H1 (cell line): ENCODE data around the gene ATG16L1. TPM values are rescaled to one million over a fixed set of nuclear protein-coding genes. Genes with fewer than 3 reads are reported as not detected.
A peak's percentile ranks its signal among the peaks of the same experiment; 100 is the strongest.

ENCODE experiments used
- CTCF ChIA-PET: fragments of 300-600 bp; sonication (Branson Sonifier 250); formaldehyde crosslinking; loops from one replicate; lab custom pipeline; 2021; ENCODE audit not compliant: partially characterized antibody; lab: Charles Lee
- POLR2A ChIA-PET: fragments of 300-600 bp; sonication (Branson Sonifier 250); formaldehyde crosslinking; loops from one replicate; lab custom pipeline; 2021; ENCODE audit warnings: inconsistent platforms; ENCODE audit not compliant: partially characterized antibody; lab: Charles Lee
- DNase-seq, 2 experiments: peaks; one replicate each; pipeline versions ENCODE4 v3.0.0 to v3.0.0-alpha.2; 2010 to 2022; ENCODE audit warnings: low spot score in 2 of 2, low read depth in 1 of 2, mixed read lengths in 1 of 2
- FAIRE-seq: peaks from 2 replicates; lab custom pipeline; 2011; peaks lifted over from hg19 to GRCh38; lab: Jason Lieb, UNC
- H2AFZ ChIP-seq: 2 replicates; pipeline ENCODE4 v1.8.1; 2012; ENCODE audit warnings: low read length, inconsistent platforms
- H2AK5ac ChIP-seq: 2 replicates; pipeline ENCODE4 v1.6.1; 2013; ENCODE audit warnings: low read depth, low read length
- H2BK120ac ChIP-seq: replicated peaks from 2 replicates; pipeline ENCODE3; 2013; ENCODE audit warnings: low read depth, low read length, inconsistent platforms
- H2BK12ac ChIP-seq: 2 replicates; pipeline ENCODE4 v1.6.1; 2013; ENCODE audit warnings: low read depth, low read length
- H2BK15ac ChIP-seq: 2 replicates; pipeline ENCODE4 v1.6.1; 2013; ENCODE audit warnings: low read length
- H2BK20ac ChIP-seq: 2 replicates; pipeline ENCODE4 v1.6.1; 2013; ENCODE audit warnings: low read length
- H2BK5ac ChIP-seq: 2 replicates; pipeline ENCODE4 v1.6.1; 2013; ENCODE audit warnings: low read depth, low read length
- H3K14ac ChIP-seq: 2 replicates; pipeline ENCODE4 v1.6.1; 2013; ENCODE audit warnings: inconsistent platforms; ENCODE audit not compliant: insufficient read length
- H3K18ac ChIP-seq: 2 replicates; pipeline ENCODE4 v1.6.1; 2013; ENCODE audit warnings: low read length; ENCODE audit errors: extremely low read depth
- H3K23ac ChIP-seq: 2 replicates; pipeline ENCODE4 v1.6.1; 2013; ENCODE audit warnings: inconsistent platforms; ENCODE audit not compliant: insufficient read length
- H3K23me2 ChIP-seq: 2 replicates; pipeline ENCODE4 v1.6.1; 2013; ENCODE audit warnings: low read depth, low read length
- H3K27ac ChIP-seq: 2 replicates; pipeline ENCODE4 v1.6.1; 2011; ENCODE audit warnings: low read depth, low read length, inconsistent platforms
- H3K27me3 ChIP-seq, 4 experiments: replicated peaks in 1 of 4; 1 replicate in 1 of 4; 2 replicates in 3 of 4; pipeline versions ENCODE4 v1.6.1 to v1.8.1; 2011 to 2013; ENCODE audit warnings: low read length in 3 of 4, mild to moderate bottlenecking in 3 of 4, inconsistent platforms in 2 of 4, mixed read lengths in 2 of 4, moderate library complexity in 1 of 4; ENCODE audit not compliant: control insufficient read depth in 3 of 4, insufficient read depth in 3 of 4; ENCODE audit errors: extremely low read depth in 1 of 4
- H3K36me3 ChIP-seq, 4 experiments: 2 replicates each; pipeline versions ENCODE4 v1.6.1 to v1.8.1; 2011 to 2013; ENCODE audit warnings: mild to moderate bottlenecking in 4 of 4, low read length in 3 of 4, moderate library complexity in 2 of 4, control low read depth in 1 of 4, inconsistent platforms in 1 of 4; ENCODE audit not compliant: insufficient read depth in 4 of 4, control insufficient read depth in 2 of 4
- H3K4ac ChIP-seq: replicated peaks from 2 replicates; pipeline ENCODE3; 2013; ENCODE audit warnings: low read length, low read depth, mixed read lengths, inconsistent platforms; ENCODE audit not compliant: insufficient read length
- H3K4me1 ChIP-seq, 4 experiments: replicated peaks in 1 of 4; 1 replicate in 1 of 4; 2 replicates in 3 of 4; pipeline versions ENCODE4 v1.6.1 to v1.8.1; 2011 to 2013; ENCODE audit warnings: low read length in 3 of 4, inconsistent platforms in 2 of 4, mixed read lengths in 1 of 4; ENCODE audit not compliant: insufficient read depth in 4 of 4, control insufficient read depth in 3 of 4
- H3K4me2 ChIP-seq, 2 experiments: 2 replicates each; pipeline versions ENCODE4 v1.6.1 to v1.8.1; 2011 to 2013; ENCODE audit warnings: low read depth in 2 of 2, low read length in 2 of 2, control low read depth in 1 of 2, inconsistent platforms in 1 of 2, mild to moderate bottlenecking in 1 of 2; ENCODE audit not compliant: insufficient read depth in 1 of 2
- H3K4me3 ChIP-seq, 4 experiments: fragments of 200-600, 300-600 bp in 1 of 4; sonication (generic), shearing (Covaris generic), sonication (Bioruptor Twin) in 1 of 4; 2 replicates each; pipeline versions ENCODE4 v1.5.1 to v1.8.1; 2011 to 2016; ENCODE audit warnings: low read length in 4 of 4, low read depth in 3 of 4, control low read depth in 2 of 4, inconsistent platforms in 2 of 4, mild to moderate bottlenecking in 2 of 4, mixed read lengths in 1 of 4, moderate library complexity in 1 of 4; ENCODE audit not compliant: insufficient read depth in 2 of 4; ENCODE audit errors: extremely low read depth in 1 of 4
- H3K56ac ChIP-seq: replicated peaks from 2 replicates; pipeline ENCODE3; 2013; ENCODE audit warnings: low read depth, mild to moderate bottlenecking, mixed read lengths, low read length, inconsistent platforms; ENCODE audit not compliant: insufficient read length
- H3K79me1 ChIP-seq: 2 replicates; pipeline ENCODE4 v1.6.1; 2013; ENCODE audit warnings: low read depth, low read length, control low read depth
- H3K79me2 ChIP-seq, 2 experiments: 2 replicates each; pipeline versions ENCODE4 v1.6.1 to v1.8.1; 2012 to 2013; ENCODE audit warnings: low read length in 2 of 2, mild to moderate bottlenecking in 2 of 2, inconsistent platforms in 1 of 2; ENCODE audit not compliant: insufficient read depth in 2 of 2, control insufficient read depth in 1 of 2
- H3K9ac ChIP-seq, 4 experiments: replicated peaks in 1 of 4; 1 replicate in 1 of 4; 2 replicates in 3 of 4; pipeline versions ENCODE4 v1.6.1 to v1.8.1; 2011 to 2013; ENCODE audit warnings: low read depth in 3 of 4, low read length in 3 of 4, control low read depth in 2 of 4, mild to moderate bottlenecking in 2 of 4, moderate library complexity in 2 of 4, inconsistent platforms in 1 of 4; ENCODE audit errors: extremely low read depth in 1 of 4
- H3K9me3 ChIP-seq, 2 experiments: 2 replicates each; pipeline versions ENCODE4 v1.6.1 to v1.8.1; 2012 to 2013; ENCODE audit warnings: mild to moderate bottlenecking in 2 of 2, moderate library complexity in 2 of 2, control low read depth in 1 of 2, inconsistent platforms in 1 of 2, low read depth in 1 of 2, low read length in 1 of 2, mixed read lengths in 1 of 2; ENCODE audit not compliant: insufficient read depth in 2 of 2
- H4K20me1 ChIP-seq, 2 experiments: replicated peaks in 1 of 2; 2 replicates each; pipeline versions ENCODE3 to v1.8.1; 2011 to 2013; ENCODE audit warnings: inconsistent platforms in 2 of 2, low read length in 2 of 2, mild to moderate bottlenecking in 1 of 2; ENCODE audit not compliant: insufficient read depth in 2 of 2, control insufficient read depth in 1 of 2
- H4K5ac ChIP-seq: 2 replicates; pipeline ENCODE4 v1.6.1; 2013; ENCODE audit warnings: low read length, low read depth, mixed read lengths, inconsistent platforms; ENCODE audit not compliant: insufficient read length
- H4K8ac ChIP-seq: 2 replicates; pipeline ENCODE4 v1.8.0; 2013; ENCODE audit warnings: mild to moderate bottlenecking, moderate library complexity, low read length, inconsistent platforms; ENCODE audit not compliant: insufficient read depth; ENCODE audit errors: extremely low read depth
- H4K91ac ChIP-seq: replicated peaks from 2 replicates; pipeline ENCODE3; 2013; ENCODE audit warnings: low read length, mixed read lengths, inconsistent platforms; ENCODE audit not compliant: insufficient read length
- BACH1 ChIP-seq: IDR thresholded peaks from 2 replicates; pipeline ENCODE4 v1.6.1; 2012; ENCODE audit warnings: low read length, improper control_type of control experiment
- CTCF ChIP-seq, 3 experiments: IDR thresholded peaks; 1 replicate in 2 of 3; 2 replicates in 1 of 3; pipeline versions ENCODE4 v1.5.1 to v1.6.1; 2011; ENCODE audit warnings: low read length in 3 of 3, mild to moderate bottlenecking in 3 of 3, inconsistent platforms in 2 of 3, low read depth in 1 of 3, moderate library complexity in 1 of 3; ENCODE audit not compliant: insufficient read depth in 1 of 3; ENCODE audit errors: control extremely low read depth in 1 of 3
- MAFK ChIP-seq: IDR thresholded peaks from 2 replicates; pipeline ENCODE4 v1.6.1; 2012; ENCODE audit warnings: low read depth, mild to moderate bottlenecking, improper control_type of control experiment, low read length
- SRF ChIP-seq: IDR thresholded peaks from 2 replicates; pipeline ENCODE4 v1.6.1; 2011; ENCODE audit warnings: mild to moderate bottlenecking, low read depth, low read length, moderate library complexity
- WGBS, 2 experiments: shearing (Covaris generic) in 1 of 2; methylation state at CpG; one replicate each; pipeline versions ENCODE4 v1.1.6 to v1.1.7; 2013 to 2015; ENCODE audit warnings: low lambda C conversion rate in 2 of 2, mixed read lengths in 2 of 2, inconsistent platforms in 1 of 2, low coverage in 1 of 2, missing lambda C conversion rate in 1 of 2; ENCODE audit not compliant: insufficient replicate concordance in 2 of 2, insufficient coverage in 1 of 2, insufficient read length in 1 of 2; ENCODE audit errors: extremely low coverage in 1 of 2, missing lambda C conversion rate in 1 of 2; 5-methylcytosine and 5-hydroxymethylcytosine counted together
- polyA plus RNA-seq, 7 experiments: library from polyadenylated mRNA; depleted of rRNA in 3 of 7; stranded (reverse) in 5 of 7; unstranded in 2 of 7; fragments of >200 nt in 5 of 7; fragments of 200-250 nt in 2 of 7; gene quantifications; 1 replicate in 5 of 7; 2 replicates in 1 of 7; 4 replicates in 1 of 7; pipeline versions ENCODE4 v1.2.1 to v1.2.3, GENCODE V29; 2011 to 2013; ENCODE audit warnings: missing spikeins in 2 of 7, mixed read lengths in 2 of 7
- total RNA-seq: library from RNA; stranded (reverse); fragmentation: NEBNext Ultra II Directional; extraction: Animal tissue kit (Norgen Biotek cat#: 25700); gene quantifications from 2 replicates; pipeline ENCODE4 v1.2.1, GENCODE V29; 2021

ATG16L1 gene
- total and polyA plus RNA-seq, 2 of the 8 experiments (the other 6 are each of a cell fraction or from before 2014, with no cell fraction given): 18.3 to 31.0 TPM

- Histone ChIP-seq H3K56ac (no peak overlapping the region), H2AK5ac (peak overlapping the region; percentile 92; the same call in 1 of the 2 replicates), H2BK12ac (peak overlapping the region; percentile 4; the same call in 1 of the 2 replicates), H2BK120ac (peak overlapping the region; percentile 59), H3K14ac (no peak overlapping the region), H3K79me2 (no peaks in the 10 kb centered on the region), H3K9me3 (no peaks in the 10 kb centered on the region; a peak in 1 of 4 replicates), H3K23me2 (no peaks in the 10 kb centered on the region), H3K9ac (no peak overlapping the region), H3K79me1 (no peaks in the 10 kb centered on the region), H3K36me3 (no peaks in the 10 kb centered on the region; a peak in 2 of 8 replicates), H2BK15ac (peak overlapping the region; percentile 92), H4K5ac (peak overlapping the region; percentile 3), H3K4me2 (0 out of 4 replicates have a peak overlapping the region, but pooled peaks of 1 of the 2 experiments have one; percentile 28), H4K8ac (peak overlapping the region; percentile 14; the same call in 1 of the 2 replicates), H2BK20ac (peak overlapping the region; percentile 80; the same call in 1 of the 2 replicates), H3K4me3 (no peak overlapping the region; a peak in 1 of 8 replicates), H4K20me1 (no peaks in the 10 kb centered on the region), H4K91ac (peak overlapping the region; percentile 28), H3K4me1 (peaks cover 6 to 18% (median 16%) of the 10 kb centered on the region in 4 experiments), H3K23ac (no peak overlapping the region), H3K18ac (peak overlapping the region; percentile 89; the same call in 1 of the 2 replicates), H3K27ac (no peak overlapping the region), H3K4ac (peak overlapping the region; percentile 4), H2AFZ (no peak overlapping the region), H3K27me3 (no peaks in the 10 kb centered on the region), H2BK5ac (peak overlapping the region; percentile 36; the same call in 1 of the 2 replicates)
- ChIA-PET CTCF (interaction anchor here (1.2 to 2.0 kb wide), 5 partner anchors 9 to 325 kb away, joined by 3 to 9 read pairs (median 4); no protein-coding TSS in a partner anchor), POLR2A (interaction anchor here (0.6 to 0.8 kb wide), 2 partner anchors 117 to 613 kb away, joined by 3 read pairs; no protein-coding TSS in a partner anchor)
- 77% methylated on average over 10 of the region's 10 CpGs; no CpG with 5 or more reads in 1 of the 2 experiments for WGBS, 2 experiments
- no peak for DNase-seq
- peak in 1 of 3 experiments; percentile 21; a peak in 1 of 4 replicates for TF ChIP-seq CTCF (IDR thresholded peaks at IDR 0.05; ENCODE audit: control extremely low read depth in 1 of 3, insufficient read depth in 1 of 3, low read depth in 1 of 3, low read length in 3 of 3)
- TF ChIP-seq BACH1: no peak
- no peak for TF ChIP-seq SRF
- TF ChIP-seq MAFK: no peak
- FAIRE-seq: no peak
These were observed 42.9 kb upstream of the ATG16L1 start for GRCh38 chr2:233208382-233209116.
